Measurements from ENCODE around the gene EFCAB11.

Gene EFCAB11

GRCh38 chr14:89910691-89911009 is 43.9 kb downstream of the EFCAB11 start:
- TF ChIP-seq CREB5 (CRISPR knock-in tag; IDR thresholded peaks at IDR 0.05; ENCODE audit: low read depth) (no peak), ZNF565 (CRISPR knock-in tag; conservative IDR thresholded peaks at IDR 0.05; ENCODE audit: low read depth) (no peak), ARNTL (CRISPR knock-in tag; IDR thresholded peaks at IDR 0.05; ENCODE audit: borderline replicate concordance, low read depth) (no peak)
- ATAC-seq: no peak

GRCh38 chr14:89909586-89909985 is 44.9 kb downstream of the EFCAB11 start:
- TF ChIP-seq CREB5 (CRISPR knock-in tag; IDR thresholded peaks at IDR 0.05; ENCODE audit: low read depth) (no peak), BACH2 (CRISPR knock-in tag; IDR thresholded peaks at IDR 0.05; ENCODE audit: borderline replicate concordance) (no peak), ZC3H10 (CRISPR knock-in tag; IDR thresholded peaks at IDR 0.05) (no peak), ZFP3 (CRISPR knock-in tag; IDR thresholded peaks at IDR 0.05) (no peak), ZNF8 (CRISPR knock-in tag; IDR thresholded peaks at IDR 0.05) (no peak), TCF4 (CRISPR knock-in tag; IDR thresholded peaks at IDR 0.05; ENCODE audit: borderline replicate concordance) (no peak), TOX (CRISPR knock-in tag; IDR thresholded peaks at IDR 0.05; ENCODE audit: borderline replicate concordance) (no peak)
- no peak for ATAC-seq

DNA sequence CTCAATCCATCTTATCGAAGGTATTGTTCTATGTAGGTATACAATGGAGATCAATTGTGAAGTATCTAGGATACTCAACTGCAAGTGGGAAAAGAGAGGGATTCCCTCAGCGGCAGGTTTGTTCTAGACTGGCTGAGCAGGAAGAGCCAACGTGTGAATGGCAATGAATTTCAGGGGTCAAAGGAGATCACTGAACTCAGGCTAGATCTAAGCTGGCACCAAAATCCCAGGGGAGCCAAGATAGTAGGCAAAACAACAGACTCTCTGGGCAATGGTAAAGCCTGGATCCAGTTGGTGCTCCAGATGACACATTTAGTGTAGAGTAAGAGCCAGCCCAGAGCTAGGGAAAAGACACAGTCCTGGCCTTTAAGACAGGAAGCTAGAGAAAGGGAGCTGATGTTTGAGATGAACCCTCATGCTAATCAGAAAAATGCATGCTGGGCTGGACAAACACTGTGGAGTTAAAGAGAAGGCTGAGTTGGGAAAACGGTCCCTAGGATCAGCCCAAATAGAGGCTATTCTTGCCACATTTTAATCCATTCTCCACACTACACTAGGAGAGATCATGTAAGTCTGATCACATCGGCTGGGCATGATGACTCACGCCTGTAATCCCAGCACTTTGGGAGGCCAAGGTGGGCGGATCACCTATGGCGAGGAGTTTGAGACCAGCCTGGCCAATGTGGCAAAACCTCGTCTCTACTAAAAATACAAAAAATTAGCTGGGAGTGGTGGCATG is 45.6 kb downstream of the EFCAB11 start:
- TF ChIP-seq ZNF70 (CRISPR knock-in tag; IDR thresholded peaks at IDR 0.05): no peak
- no peak for TF ChIP-seq TCF4 (CRISPR knock-in tag; IDR thresholded peaks at IDR 0.05; ENCODE audit: borderline replicate concordance)
- no peak for TF ChIP-seq ZC3H10 (CRISPR knock-in tag; IDR thresholded peaks at IDR 0.05)
- TF ChIP-seq CSRNP3 (CRISPR knock-in tag; IDR thresholded peaks at IDR 0.05): no peak
- TF ChIP-seq ZNF8 (CRISPR knock-in tag; IDR thresholded peaks at IDR 0.05): no peak
- TF ChIP-seq PATZ1 (CRISPR knock-in tag; IDR thresholded peaks at IDR 0.05; ENCODE audit: borderline replicate concordance): no peak
- no peak for TF ChIP-seq BACH2 (CRISPR knock-in tag; IDR thresholded peaks at IDR 0.05; ENCODE audit: borderline replicate concordance)
- TF ChIP-seq CSDC2 (CRISPR knock-in tag; IDR thresholded peaks at IDR 0.05): no peak
- no peak for TF ChIP-seq PPARA (CRISPR knock-in tag; IDR thresholded peaks at IDR 0.05; ENCODE audit: borderline replicate concordance)
- no peak for TF ChIP-seq ESRRG (CRISPR knock-in tag; IDR thresholded peaks at IDR 0.05)
- TF ChIP-seq, protein P1, sequence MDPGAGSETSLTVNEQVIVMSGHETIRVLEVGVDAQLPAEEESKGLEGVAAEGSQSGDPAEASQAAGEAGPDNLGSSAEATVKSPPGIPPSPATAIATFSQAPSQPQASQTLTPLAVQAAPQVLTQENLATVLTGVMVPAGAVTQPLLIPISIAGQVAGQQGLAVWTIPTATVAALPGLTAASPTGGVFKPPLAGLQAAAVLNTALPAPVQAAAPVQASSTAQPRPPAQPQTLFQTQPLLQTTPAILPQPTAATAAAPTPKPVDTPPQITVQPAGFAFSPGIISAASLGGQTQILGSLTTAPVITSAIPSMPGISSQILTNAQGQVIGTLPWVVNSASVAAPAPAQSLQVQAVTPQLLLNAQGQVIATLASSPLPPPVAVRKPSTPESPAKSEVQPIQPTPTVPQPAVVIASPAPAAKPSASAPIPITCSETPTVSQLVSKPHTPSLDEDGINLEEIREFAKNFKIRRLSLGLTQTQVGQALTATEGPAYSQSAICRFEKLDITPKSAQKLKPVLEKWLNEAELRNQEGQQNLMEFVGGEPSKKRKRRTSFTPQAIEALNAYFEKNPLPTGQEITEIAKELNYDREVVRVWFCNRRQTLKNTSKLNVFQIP (CRISPR knock-in tag; IDR thresholded peaks at IDR 0.05; ENCODE audit: borderline replicate concordance, low read depth): no peak
- no peak for ATAC-seq

DNA sequence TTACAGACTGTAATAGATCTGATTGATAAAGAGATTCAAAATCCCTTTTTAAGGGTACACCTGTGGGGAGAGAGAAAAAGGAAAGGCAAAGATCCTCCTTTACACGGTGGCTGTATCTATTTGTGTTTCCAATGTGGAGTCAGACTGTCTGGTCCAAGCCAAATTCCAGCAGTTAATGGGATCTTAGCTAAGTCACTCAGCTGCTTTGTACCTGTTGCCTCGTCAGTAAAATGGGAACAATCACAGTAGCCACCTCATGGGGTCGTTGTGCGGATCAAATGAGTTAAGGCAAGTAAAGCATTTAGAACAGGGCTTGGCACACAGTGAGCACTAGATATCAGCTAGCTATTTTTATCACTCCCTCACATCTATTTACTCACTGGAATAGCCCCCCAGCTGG is 46.9 kb downstream of the EFCAB11 start:
- TF ChIP-seq ISL1 (CRISPR knock-in tag; IDR thresholded peaks at IDR 0.05) (no peak), CSRNP3 (CRISPR knock-in tag; IDR thresholded peaks at IDR 0.05) (no peak), TCF4 (CRISPR knock-in tag; IDR thresholded peaks at IDR 0.05; ENCODE audit: borderline replicate concordance) (no peak), ZNF565 (CRISPR knock-in tag; conservative IDR thresholded peaks at IDR 0.05; ENCODE audit: low read depth) (no peak), ESRRG (CRISPR knock-in tag; IDR thresholded peaks at IDR 0.05) (no peak), GLIS3 (CRISPR knock-in tag; IDR thresholded peaks at IDR 0.05) (no peak), ZFP30 (CRISPR knock-in tag; IDR thresholded peaks at IDR 0.05) (no peak), BACH2 (CRISPR knock-in tag; IDR thresholded peaks at IDR 0.05; ENCODE audit: borderline replicate concordance) (no peak)
- ATAC-seq: no peak
